HG03558 (cell line): ENCODE measurements around the gene PRAMEF11.

Source experiments
- ATAC-seq: cut with Tn5 transposase; IDR thresholded peaks from one replicate; pipeline ENCODE4 v1.9.1; 2021; ENCODE audit warnings: moderate number of reproducible peaks; ENCODE audit not compliant: unreplicated experiment; ENCODE audit errors: extremely low read depth

The PRAMEF11 gene

DNA sequence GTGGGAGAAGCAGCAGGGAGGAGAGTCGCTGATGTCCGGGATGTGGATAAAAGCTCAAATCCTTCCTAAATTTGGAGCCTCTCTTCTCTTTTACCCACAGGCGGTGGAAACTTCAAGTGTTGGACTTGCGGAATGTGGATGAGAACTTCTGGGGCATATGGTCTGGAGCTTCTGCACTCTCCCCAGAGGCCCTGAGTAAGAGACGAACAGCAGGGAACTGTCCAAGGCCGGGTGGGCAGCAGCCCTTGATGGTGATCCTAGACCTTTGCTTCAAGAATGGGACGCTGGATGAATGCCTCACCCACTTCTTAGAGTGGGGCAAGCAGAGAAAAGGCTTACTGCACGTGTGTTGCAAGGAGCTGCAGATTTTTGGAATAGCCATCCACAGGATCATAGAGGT lies 55.8 kb downstream of the PRAMEF11 start:
- no peak for ATAC-seq

DNA sequence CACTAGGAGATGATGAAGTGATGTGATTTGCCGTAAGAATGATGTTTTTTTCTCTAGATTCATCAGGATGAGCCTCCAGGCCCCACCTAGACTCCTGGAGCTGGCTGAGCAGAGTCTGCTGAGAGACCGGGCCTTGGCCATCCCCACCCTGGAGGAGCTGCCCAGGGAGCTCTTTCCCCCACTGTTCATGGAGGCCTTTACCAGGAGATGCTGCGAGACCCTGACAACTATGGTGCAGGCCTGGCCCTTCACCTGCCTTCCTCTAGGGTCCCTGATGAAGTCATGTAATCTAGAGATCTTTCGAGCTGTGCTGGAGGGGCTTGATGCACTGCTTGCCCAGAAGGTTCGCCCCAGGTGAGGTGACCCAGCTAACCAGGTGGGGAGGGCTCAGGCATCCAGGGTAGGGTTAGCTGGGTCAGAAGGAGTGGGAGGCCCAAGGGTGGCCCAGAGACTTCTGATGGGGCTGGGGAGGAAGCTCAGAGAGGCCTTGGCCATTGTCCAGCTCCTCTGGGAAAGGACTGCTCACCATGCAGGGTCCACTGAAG lies 56.3 kb downstream of the PRAMEF11 start:
- ATAC-seq, result no peak
